NCI-H510A (cell line): ENCODE results near the gene PINLYP.

ENCODE experiments used
- DNase-seq: peaks from one replicate; lab custom pipeline; 2025; lab: John Stamatoyannopoulos, UW

PINLYP gene

GRCh38 chr19:43606569-43607229 lies 31.1 kb downstream of the PINLYP start:
- DNase-seq, result no peak

DNA sequence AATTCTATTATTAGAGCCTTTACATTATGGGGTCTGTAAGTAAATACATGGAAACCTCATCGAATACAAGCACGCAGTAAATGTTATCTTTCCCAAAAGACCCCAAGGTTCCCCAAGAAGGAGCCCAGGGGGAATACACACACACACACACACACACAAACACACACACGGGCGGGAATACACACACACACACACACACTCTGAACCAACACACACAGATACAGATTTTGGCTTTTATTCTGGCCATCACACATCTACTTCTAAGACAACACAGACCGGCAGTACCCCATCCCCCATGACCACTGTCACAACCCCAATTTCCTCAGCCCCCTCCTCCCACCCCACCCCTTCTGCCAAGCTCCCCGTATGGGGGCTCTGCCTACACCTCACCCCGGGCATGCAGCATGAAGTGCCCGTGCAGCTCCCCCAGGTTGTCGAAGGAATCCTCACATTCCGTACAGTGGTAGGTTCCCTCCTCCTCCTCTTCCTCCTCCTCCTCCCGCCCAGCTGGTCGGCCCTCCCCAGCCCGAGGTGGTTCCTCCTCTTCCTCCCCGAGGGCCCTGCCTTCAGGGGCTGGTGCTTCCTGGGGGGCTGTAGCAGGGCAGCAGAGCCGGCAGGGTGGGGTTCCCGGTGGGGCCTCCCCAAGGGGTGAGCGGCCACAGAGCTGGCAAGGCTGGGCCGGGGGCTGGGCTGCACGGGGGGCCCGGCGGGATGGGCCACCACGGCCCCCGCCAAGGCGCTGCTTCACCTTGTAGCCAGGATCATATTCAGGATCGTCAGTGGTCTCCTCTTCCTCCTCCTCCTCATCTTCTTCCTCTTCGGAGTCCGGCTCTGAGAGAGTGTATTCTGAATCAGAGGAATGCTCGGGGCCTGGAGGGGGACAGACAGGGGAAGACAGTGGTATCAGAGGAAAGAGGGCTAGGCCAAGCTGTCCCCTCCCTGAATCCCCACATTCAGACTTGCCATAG lies 31.9 kb downstream of the PINLYP start:
- DNase-seq, result no peak

DNA sequence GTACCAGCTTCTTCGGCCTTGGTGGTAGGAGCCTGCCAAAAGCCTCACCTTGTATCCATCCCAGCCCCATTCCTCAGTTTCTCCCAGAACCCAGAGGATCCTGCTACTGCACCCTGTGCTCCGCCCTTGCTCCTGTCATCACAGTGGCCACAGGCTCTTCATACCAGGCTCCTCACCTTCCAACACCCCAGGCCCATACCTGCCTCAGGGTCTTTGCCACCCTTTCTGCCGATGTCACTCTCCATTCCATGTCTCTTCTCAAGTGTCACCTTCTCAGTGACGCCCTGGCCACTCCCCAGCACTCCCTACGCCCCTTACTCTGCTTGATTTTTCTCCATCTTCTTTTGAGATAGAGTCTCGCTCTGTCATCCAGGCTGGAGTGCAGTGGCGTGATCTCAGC lies 34.3 kb downstream of the PINLYP start:
- no peak for DNase-seq

DNA sequence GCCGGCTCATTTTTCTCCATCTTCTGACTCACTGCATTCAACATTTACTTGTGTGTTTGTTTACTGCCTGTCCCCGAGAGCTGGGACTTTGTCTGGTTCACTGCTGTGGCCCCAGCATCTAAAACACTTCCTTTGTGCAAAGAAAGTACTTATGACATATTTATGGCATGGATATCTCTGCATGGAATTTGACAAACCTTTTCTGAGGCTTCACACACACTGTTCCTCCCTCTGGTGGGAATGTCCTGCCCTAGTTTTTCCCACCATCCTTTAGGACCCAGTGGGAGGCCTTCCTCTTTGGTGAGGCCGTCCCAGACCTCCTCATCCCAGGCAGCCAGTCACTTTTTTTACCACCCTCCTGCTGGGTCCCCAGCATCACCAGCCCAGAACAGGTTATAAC lies 34.9 kb downstream of the PINLYP start:
- no peak for DNase-seq

DNA sequence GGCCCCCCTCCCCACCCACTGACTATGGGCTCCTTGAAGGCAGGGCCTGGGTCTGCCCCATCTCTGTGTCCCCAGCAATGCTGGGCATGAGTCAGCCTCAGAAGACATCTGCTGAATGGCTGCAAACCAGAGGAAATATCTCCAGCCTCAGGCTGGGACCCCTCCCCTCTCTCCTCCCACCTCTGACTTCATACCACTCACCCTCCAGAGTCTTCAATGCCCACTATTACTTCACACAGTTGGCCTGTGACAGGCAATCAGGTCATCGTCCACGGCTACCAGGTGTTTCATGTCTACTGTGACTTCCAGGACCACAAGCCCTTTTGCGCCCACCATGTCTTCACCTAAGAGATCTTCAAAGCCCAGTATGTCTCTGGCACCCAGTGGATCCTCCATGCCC lies 36.2 kb downstream of the PINLYP start, which contains the start of gene SRRM5:
Gene SRRM5 (plus strand): TSS at position 301 of the 400 bp plus-strand sequence. CDS start 34 bp downstream, at position 335.
- DNase-seq, result no peak

DNA sequence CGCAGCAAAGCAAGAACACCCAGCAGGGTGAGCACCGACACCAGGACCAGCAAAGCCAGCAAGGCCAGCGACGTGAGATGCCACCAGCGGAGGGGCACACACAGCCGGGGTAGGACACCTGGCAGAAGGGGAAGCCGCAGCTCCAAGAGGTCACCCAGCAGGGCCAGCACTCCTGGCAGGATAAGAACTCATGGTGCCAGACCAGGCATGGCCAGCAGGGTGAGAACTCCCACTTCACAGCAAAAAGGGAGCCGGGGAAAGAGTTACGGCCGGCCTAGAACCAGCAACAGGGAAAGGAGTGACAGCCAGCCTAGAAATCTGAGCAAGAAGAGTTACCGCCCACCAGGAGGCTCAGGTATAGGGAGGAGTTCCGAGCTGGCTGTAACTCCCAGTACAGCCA lies 36.8 kb downstream of the PINLYP start:
- no peak for DNase-seq

- DNase-seq, result no peak
Observed at GRCh38 chr19:43616306-43616705, 40.7 kb downstream of the PINLYP start.

DNA sequence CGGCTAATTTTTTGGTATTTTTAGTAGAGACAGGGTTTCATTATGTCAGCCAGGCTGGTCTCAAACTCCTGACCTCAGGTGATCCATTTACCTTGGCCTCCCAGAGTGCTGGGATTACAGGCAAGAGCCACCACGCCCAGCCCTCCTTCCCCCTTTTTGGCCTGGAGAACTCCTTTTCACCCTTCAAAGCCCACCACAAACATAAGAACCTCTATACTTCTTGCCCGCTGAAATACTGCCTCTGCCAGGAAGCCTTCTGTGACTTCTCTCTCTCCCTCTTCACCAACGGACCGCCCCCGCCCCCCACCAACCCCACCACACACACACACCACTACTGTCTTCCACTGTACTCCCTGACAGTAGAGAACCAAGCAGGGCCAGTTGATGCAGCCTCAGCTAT lies 41.4 kb downstream of the PINLYP start:
- DNase-seq, result no peak

DNA sequence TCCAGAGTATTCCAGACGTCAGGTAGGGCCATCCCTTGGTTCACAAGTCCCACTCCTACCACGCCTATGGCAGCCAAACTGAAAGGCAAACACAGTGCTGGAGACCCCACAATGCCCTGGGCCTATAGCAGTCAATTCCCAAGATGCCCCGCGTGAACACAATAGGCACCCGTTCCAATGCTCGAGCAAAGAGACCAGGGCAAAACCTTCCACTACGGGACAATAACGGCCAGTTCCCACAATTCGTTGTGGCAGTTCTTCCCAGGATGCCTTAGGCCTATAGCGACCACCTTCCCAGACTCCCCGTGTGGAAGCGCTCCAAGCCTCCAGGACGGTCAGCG lies 43.3 kb downstream of the PINLYP start:
- peak; percentile 50 for DNase-seq

GRCh38 chr19:43619262-43620060 lies 43.9 kb downstream of the PINLYP start, which contains the start of gene ZNF428:
TSS of gene ZNF428 (minus strand) at chr19:43619629. CDS start at chr19:43614304, 5,325 bp downstream.
- peak; percentile 73 for DNase-seq

GRCh38 chr19:43620061-43621001 lies 44.7 kb downstream of the PINLYP start:
- DNase-seq, result no peak

DNA sequence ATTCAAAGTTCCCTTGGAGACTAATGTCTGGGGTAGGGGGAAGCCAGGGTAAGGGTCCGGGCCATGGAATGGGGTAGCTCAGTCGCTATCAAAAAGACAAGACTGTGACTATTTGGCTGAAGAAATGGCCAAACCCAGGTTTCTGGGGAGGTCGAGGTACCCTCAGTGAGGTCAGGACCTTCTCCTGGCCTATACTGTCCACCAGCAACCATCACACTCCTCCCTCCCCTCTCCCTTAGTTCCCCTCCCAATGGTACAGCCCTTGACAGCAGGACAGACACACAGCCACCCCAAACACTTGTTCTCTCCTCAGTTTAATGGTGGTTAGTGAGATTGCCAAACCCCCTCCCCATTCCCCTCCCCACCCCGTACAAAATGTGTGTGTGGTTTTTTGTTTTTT lies 46.5 kb downstream of the PINLYP start:
- no peak for DNase-seq

DNA sequence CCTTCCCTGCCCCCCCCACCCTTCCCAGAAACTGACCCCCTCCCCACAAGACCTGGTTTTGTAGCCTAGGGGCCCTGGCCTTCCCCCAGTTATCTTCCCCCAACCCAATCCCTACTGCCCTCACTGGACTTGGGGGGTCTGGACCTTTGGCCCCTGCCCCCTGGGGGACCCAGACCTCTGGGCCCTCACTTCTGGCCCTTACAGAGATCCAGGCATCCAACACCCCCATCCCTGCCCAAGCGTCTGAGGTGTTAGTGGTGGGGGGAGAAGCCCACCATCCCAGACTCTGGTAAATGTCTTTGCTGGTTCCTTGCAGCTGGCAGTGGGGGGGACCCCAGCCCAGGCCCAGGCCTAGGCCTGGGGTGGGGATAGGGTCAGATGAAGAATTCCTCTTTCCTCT lies 47.4 kb downstream of the PINLYP start:
- no peak for DNase-seq

DNA sequence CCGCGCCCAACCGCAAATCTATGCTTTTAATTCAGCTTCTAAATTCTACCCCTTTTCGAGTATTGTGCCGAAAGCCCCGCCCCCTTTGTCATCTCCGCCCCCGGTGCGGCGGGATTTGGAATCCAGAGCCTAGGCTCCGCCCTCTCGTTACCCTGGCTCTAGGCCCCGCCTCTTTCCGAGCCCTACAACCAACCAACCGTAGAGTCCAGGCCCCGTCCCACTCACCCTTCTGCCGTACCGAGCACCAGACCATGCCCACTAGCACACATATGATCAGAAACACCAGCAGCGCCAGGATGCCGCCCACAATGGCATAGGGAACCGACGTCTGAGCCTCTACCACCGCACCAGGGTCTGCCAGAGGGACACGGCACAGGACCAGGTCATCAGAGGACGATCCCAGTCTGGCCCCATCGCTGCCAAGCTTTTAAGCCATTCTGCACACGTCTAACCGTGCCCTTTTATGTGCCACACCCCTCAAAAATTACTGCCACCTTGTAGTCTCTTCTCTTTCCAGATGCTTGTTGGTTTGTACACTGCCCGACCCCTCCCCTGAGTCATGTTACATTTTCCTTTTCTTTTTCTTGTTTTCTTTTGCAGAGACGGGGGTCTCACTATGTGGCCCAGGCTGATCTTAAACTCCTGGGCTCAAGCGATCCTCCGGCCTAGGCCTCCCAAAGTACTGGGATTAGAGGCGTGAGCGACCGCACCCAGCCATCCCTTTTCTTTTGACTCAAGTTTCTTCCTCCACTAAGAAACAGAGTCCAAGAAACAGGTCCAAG lies 48.5 kb downstream of the PINLYP start:
- no peak for DNase-seq

GRCh38 chr19:43624933-43625332 lies 49.3 kb downstream of the PINLYP start:
- no peak for DNase-seq

DNA sequence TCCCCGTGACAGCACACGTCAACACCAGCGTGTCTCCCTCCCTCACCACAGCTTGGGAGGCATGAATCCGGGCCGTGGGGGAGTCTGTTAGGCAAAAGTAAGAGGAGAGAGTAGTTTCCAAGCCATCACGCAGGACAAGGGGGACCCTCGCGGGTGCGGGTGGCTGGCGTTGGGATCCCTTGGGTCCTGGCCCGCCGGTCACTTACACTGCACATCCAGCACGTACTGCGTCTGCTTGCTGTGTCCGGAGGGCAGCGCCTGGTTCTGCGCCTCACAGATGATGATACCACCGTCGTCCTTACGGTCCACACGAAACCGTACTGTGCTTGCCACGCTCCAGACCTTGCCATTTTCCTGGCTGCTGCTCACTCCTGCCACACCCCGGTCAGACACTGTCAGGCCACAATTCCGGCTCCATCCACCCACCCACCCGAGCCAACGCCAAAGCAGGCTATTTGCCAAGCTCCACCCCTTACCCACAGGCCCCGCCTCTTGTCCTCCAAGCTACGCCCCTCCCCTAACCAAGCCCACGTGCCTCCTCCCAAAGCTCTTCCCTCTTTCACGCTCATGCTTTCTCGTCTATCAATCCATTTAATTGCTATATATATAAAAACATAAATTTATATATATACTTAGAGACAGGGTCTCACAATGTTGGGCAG lies 50.4 kb downstream of the PINLYP start:
- no peak for DNase-seq

GRCh38 chr19:43626838-43627237 lies 51.2 kb downstream of the PINLYP start:
- no peak for DNase-seq

DNA sequence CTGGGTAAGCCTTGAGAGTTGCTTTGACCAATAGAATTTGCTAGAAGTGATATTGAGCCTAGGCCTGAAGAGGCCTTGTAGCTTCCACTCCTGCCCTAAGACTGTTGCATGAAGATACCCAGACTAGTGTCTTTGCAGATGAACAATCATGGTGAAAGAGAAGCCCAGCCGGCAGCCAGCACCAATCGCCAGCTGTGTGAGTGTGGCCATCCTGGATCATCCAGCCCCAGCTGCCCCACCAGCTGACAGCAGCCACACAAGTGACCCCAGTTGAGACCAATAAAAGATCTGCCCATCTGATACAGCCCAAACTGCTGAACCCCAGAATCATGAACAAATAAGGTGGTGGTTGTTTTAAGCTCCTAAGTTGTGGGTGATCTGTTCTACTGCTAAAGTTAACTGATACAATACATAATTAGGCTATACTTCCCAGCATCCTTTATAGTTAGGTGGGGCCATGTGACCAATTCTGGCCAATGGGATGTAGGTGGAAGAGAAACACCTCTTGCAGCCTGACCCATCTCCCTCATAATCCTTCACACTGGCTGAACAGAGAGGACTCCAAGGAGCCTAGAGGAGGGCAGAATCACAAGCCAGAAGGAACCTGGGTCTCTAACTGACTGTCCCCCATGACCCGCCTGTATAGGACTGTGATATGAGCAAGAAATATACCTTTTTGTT lies 53.2 kb downstream of the PINLYP start:
- DNase-seq, result no peak

DNA sequence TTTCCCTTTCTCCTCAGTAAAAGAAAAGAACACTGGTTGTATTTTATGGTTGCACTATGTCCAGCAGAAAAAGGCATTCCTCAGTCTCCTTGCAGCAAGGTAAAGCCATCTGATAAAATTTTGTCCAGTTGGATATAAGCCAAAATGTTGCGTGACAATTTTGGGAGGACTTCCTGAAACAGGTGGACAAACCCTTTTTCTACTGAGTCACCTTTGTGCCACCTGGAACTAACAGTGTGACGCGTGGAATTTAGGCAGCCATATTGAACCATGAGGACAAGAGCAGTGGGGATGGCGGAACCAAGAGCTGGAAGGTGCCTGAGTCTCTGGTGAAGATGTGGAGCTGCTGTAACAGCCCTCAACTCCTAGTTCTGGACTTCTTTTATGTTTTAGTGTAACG lies 55.9 kb downstream of the PINLYP start:
- no peak for DNase-seq
